A549 (cell line): ENCODE measurements around the gene AFDN.

Source experiments
- CTCF ChIP-seq: fragments of >200 bp; sonication (Bioruptor Twin); formaldehyde crosslinking; IDR thresholded peaks from 3 replicates; pipeline ENCODE4 v1.5.1; 2016
- REST ChIP-seq: fragments of 200-600 bp; sonication (generic); IDR thresholded peaks from 2 replicates; pipeline ENCODE4 v1.6.1; 2016; ENCODE audit warnings: antibody characterized with exemption, mild to moderate bottlenecking, moderate library complexity
- TP53 ChIP-seq: fragments of 250-450 bp; sonication (Bioruptor Pico); IDR thresholded peaks from 2 replicates; pipeline ENCODE4 v1.5.0; 2021; ENCODE audit warnings: mild to moderate bottlenecking, moderate library complexity

- TF ChIP-seq CTCF (no peak), REST (no peak), TP53 (CRISPR knock-in tag) (no peak)
Observed at GRCh38 chr6:167860550-167861226, 34.0 kb downstream of the AFDN start.
